ENCODE measurements around the gene FGF1.

FGF1 gene

GRCh38 chr5:142568996-142569335 is 116.9 kb downstream of the FGF1 start:
- H2AFZ ChIP-seq (ENCODE audit: low read length), result no peak overlapping the region
- no peaks in the 10 kb centered on the region for H3F3A ChIP-seq (ENCODE audit: low read depth)
- H3K79me2 ChIP-seq (ENCODE audit: insufficient read depth, low read length), result no peaks in the 10 kb centered on the region
- no peak for TF ChIP-seq EZH2phosphoT487 (IDR thresholded peaks at IDR 0.05; ENCODE audit: borderline replicate concordance)
- no peak for TF ChIP-seq CTCF (conservative IDR thresholded peaks at IDR 0.05; ENCODE audit: low read length)
- peaks cover 6% of the 10 kb centered on the region for H3K4me1 ChIP-seq (ENCODE audit: insufficient read depth, low read length, poor library complexity, severe bottlenecking)
- H3K9me3 ChIP-seq (ENCODE audit: insufficient read depth, low read depth, low read length), result no peaks in the 10 kb centered on the region
- H3K9me2 ChIP-seq (replicated peaks; ENCODE audit: low read depth, low read length), result no peaks in the 10 kb centered on the region
- H4K20me1 ChIP-seq (ENCODE audit: insufficient read depth, low read length, poor library complexity, severe bottlenecking), result no peaks in the 10 kb centered on the region
- H3K36me3 ChIP-seq (ENCODE audit: insufficient read depth, low read length), result no peaks in the 10 kb centered on the region
- H3K4me2 ChIP-seq (ENCODE audit: low read depth, low read length, poor library complexity, severe bottlenecking), result no peak overlapping the region
- no peak overlapping the region for H3K4me3 ChIP-seq (ENCODE audit: low read length, poor library complexity, severe bottlenecking)
- H3K27me3 ChIP-seq (ENCODE audit: insufficient read depth, low read length, poor library complexity, severe bottlenecking), result no peaks in the 10 kb centered on the region
- no peak overlapping the region for H3K9ac ChIP-seq (ENCODE audit: low read depth, low read length, poor library complexity, severe bottlenecking)

- H3K9me2 ChIP-seq (replicated peaks; ENCODE audit: low read depth, low read length), result no peaks in the 10 kb centered on the region
- H4K20me1 ChIP-seq (ENCODE audit: insufficient read depth, low read length, poor library complexity, severe bottlenecking), result no peaks in the 10 kb centered on the region
- H3K4me1 ChIP-seq (ENCODE audit: insufficient read depth, low read length, poor library complexity, severe bottlenecking), result peaks cover 6% of the 10 kb centered on the region
- no peaks in the 10 kb centered on the region for H3F3A ChIP-seq (ENCODE audit: low read depth)
- no peak overlapping the region for H3K4me3 ChIP-seq (ENCODE audit: low read length, poor library complexity, severe bottlenecking)
- no peak overlapping the region for H3K4me2 ChIP-seq (ENCODE audit: low read depth, low read length, poor library complexity, severe bottlenecking)
- no peak overlapping the region for H3K9ac ChIP-seq (ENCODE audit: low read depth, low read length, poor library complexity, severe bottlenecking)
- H2AFZ ChIP-seq (ENCODE audit: low read length), result 0 out of 2 replicates have a peak overlapping the region, but pooled peaks have one; percentile 1
- H3K9me3 ChIP-seq (ENCODE audit: insufficient read depth, low read depth, low read length), result no peaks in the 10 kb centered on the region
- no peaks in the 10 kb centered on the region for H3K79me2 ChIP-seq (ENCODE audit: insufficient read depth, low read length)
- TF ChIP-seq EZH2phosphoT487 (IDR thresholded peaks at IDR 0.05; ENCODE audit: borderline replicate concordance) (no peak), CTCF (conservative IDR thresholded peaks at IDR 0.05; ENCODE audit: low read length) (no peak)
- H3K27me3 ChIP-seq (ENCODE audit: insufficient read depth, low read length, poor library complexity, severe bottlenecking), result no peaks in the 10 kb centered on the region
- no peaks in the 10 kb centered on the region for H3K36me3 ChIP-seq (ENCODE audit: insufficient read depth, low read length)
Observed at GRCh38 chr5:142568283-142568995, 117.5 kb downstream of the FGF1 start.

- H3F3A ChIP-seq (ENCODE audit: low read depth), result no peaks in the 10 kb centered on the region
- TF ChIP-seq EZH2phosphoT487 (IDR thresholded peaks at IDR 0.05; ENCODE audit: borderline replicate concordance) (no peak), CTCF (conservative IDR thresholded peaks at IDR 0.05; ENCODE audit: low read length) (no peak)
- no peaks in the 10 kb centered on the region for H3K79me2 ChIP-seq (ENCODE audit: insufficient read depth, low read length)
- H3K4me1 ChIP-seq (ENCODE audit: insufficient read depth, low read length, poor library complexity, severe bottlenecking), result no peaks in the 10 kb centered on the region
- no peaks in the 10 kb centered on the region for H3K36me3 ChIP-seq (ENCODE audit: insufficient read depth, low read length)
- H3K27me3 ChIP-seq (ENCODE audit: insufficient read depth, low read length, poor library complexity, severe bottlenecking), result no peaks in the 10 kb centered on the region
- H3K9me2 ChIP-seq (replicated peaks; ENCODE audit: low read depth, low read length), result no peaks in the 10 kb centered on the region
- H2AFZ ChIP-seq (ENCODE audit: low read length), result no peak overlapping the region
- H4K20me1 ChIP-seq (ENCODE audit: insufficient read depth, low read length, poor library complexity, severe bottlenecking), result no peaks in the 10 kb centered on the region
- H3K4me3 ChIP-seq (ENCODE audit: low read length, poor library complexity, severe bottlenecking), result no peak overlapping the region
- no peak overlapping the region for H3K9ac ChIP-seq (ENCODE audit: low read depth, low read length, poor library complexity, severe bottlenecking)
- no peak overlapping the region for H3K4me2 ChIP-seq (ENCODE audit: low read depth, low read length, poor library complexity, severe bottlenecking)
- H3K9me3 ChIP-seq (ENCODE audit: insufficient read depth, low read depth, low read length), result no peaks in the 10 kb centered on the region
Observed at GRCh38 chr5:142561486-142562097, 124.3 kb downstream of the FGF1 start.

Data from Loucy (cell line).